GM19468 (cell line): ENCODE measurements around the gene EXOC6.
"Not testable (repeated sequence)": the region's sequence is repeated elsewhere in the genome, so short reads cannot be mapped to it uniquely, and the experiment has no call there.

Experiments used
- ATAC-seq: cut with Tn5 transposase; IDR thresholded peaks from one replicate; pipeline ENCODE4 v1.9.1; 2021; ENCODE audit warnings: mild to moderate bottlenecking, moderate library complexity, moderate number of reproducible peaks; ENCODE audit not compliant: unreplicated experiment; ENCODE audit errors: extremely low read depth

Gene EXOC6

DNA sequence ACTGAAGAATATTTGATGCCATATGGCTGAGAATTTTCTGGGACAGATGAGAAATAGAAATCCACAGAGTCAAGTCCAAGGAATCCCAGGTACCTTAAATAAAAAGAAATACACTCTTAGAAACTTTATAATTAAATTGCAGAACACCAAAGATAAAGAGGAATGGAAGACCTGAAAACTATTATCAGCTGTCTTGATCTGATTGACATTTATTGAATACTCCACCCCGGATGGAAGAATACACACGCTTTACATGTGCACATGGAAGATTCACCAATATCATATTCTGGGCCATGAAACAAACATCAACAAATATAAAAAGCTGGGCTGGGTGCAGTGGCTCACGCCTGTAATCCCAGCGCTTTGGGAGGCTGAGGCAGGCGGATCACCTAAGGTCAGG lies 81.6 kb downstream of the EXOC6 start:
- ATAC-seq: no peak

DNA sequence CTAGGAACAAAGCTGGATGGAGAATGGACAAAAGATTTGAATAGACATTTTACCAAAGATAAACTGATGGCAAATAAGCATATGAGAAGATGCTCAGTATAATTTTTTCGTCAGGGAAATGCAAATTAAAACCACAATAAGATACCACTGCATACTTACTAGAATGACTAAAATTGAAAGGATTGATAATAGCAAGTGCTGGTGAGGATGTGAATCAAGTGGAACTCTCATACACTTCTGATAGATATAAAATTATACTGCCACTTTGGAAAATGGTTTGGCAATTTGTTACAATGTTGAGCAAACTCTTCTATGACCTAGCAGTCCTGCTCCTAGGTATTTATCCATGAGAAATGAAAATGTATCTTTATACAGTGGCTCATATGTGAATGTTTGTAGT lies 83.3 kb downstream of the EXOC6 start:
- ATAC-seq: no peak

DNA sequence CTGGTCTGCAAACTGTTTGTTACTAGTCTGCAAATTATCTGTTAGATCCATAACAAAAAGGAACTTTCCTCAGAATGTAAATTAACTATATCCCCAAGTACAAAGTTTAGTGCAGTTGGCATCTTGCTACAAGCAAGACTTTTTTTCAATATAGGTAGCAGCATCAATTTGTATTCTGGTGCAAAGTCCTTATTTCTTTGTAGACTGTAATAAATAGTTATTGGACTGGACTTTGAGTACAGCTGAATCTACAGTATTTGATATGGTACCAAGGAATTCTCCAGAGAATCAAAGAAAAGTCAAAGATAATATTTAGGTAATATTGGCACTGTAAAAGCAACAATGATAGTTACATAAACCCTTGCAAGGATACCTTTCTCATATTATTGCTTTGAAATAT lies 89.6 kb downstream of the EXOC6 start:
- ATAC-seq: no peak

DNA sequence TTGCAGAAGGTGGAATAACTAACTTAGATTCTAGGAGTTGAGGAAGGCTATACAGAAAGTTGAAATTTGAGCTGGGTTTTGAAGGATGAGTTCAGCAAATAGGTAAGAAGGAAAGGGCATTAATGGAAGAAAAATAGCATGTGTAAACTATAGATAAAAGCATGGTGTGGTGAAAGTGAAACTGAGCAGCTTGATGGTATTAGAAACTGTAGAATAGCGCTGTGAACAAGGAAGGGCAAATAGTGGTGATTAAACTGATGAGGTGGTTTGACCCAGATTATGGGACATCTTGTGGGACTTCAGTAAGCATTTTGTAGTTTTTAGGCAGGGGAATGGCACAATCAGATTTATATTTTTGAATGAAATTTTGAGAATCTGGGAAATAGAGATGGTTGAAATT lies 90.5 kb downstream of the EXOC6 start:
- ATAC-seq: no peak

DNA sequence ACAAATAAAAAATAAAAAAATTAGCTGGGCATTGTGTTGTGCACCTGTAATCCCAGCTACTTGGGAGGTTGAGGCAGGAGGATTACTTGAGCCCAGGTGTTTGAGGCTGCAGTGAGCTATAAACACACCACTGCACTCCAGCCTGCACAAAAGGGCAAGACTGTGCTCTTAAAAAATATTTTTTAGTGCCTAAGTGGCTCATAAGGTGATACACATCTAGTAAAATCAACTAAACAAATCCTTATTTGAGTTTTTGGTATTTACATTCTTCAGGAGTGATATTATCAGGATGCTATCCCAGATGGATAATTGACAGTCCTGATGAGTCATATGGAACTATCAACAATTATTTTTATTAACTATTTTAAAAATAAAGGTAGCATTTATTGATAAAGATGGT lies 93.9 kb downstream of the EXOC6 start:
- ATAC-seq: no peak

DNA sequence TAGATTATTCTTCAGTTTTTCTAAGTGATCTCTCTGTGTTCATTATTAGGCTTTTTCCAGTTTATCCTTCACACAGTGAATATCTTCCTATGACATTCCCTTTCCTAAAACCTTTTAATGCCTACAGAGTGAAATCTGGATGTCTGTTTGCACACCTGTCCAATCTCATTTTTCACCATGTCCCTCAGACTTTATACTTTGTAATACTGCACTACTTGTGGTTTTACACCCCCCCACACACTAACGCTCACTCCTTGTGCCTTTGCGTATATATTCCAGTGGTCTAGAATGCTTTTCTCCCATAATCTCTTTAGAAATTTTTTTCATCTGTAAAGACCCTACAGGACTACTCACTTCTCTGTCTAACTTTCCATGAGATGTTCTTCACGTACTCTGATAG lies 98.2 kb downstream of the EXOC6 start:
- ATAC-seq: no peak

DNA sequence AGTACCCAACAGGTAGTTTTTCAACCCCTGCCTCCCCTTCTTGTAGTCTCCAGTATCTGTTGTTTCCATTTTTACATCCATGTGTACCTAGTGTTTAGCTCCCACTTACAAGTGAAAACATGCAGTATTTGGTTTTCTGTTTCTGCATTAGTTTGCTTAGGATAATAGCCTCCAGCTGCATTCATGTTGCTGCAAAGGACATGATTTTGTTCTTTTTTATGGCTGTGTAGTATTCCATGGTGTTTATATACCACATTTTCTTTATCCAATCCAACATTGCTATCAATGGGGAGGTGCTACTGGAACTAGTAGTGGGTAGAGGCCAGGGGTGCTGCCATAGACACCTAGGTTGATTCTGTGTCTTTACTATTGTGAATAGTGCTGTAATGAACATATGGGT lies 104.3 kb downstream of the EXOC6 start:
- not testable (repeated sequence) for ATAC-seq

DNA sequence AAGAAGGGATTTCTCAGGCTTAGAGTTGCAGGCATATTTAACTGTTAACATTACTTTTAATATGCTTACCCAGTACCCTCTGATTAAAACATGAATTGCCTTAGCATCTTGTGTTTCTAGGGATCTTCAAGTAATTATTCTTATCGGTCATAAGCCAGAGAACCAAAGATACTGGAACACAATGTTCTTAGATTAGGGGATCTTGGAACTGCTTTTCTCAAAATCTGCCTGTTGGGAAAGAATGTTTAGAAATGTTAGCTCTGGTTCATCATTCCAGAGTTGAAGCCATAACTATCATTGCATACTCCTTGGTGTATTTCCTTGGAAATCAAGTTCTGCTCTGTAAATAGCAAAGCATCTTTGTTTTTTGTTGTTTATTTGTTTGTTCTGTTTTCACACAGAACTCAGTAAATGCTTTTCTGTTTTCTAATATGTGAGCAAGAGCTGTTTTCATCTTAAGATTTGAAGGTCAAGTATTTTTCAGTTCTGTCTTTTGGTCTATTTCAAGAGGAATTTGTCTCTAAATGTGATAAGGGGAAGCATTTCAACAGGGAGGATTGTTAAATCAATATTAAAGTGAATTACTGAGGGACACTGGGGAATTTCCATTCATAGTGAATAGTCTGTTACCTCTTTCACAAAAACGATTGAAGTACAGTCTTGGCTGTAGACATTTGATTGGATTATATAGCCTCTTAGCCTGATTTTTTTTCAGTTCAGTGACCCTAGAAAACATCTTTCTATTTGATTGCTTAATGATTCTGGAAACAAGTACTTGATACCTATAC lies 109.1 kb downstream of the EXOC6 start:
- ATAC-seq: no peak

DNA sequence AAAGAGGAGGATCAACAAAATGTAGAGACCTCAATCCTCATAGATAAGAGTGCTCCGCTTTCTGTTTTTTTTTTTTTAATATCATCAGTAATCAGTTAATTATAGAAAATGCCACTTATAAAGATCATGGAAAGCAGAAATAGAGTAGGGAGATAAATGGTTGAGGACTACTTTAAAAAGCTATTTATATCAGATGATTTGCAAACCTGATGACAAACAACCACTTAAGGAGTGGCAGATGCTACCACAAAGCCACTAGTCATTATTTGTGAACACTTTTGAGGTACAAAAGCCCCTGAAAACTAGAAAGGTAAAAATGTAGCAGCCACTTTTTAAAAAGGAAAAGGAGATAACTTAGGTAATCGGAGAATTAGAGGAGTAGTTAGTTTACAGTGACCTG lies 113.3 kb downstream of the EXOC6 start:
- ATAC-seq: no peak

DNA sequence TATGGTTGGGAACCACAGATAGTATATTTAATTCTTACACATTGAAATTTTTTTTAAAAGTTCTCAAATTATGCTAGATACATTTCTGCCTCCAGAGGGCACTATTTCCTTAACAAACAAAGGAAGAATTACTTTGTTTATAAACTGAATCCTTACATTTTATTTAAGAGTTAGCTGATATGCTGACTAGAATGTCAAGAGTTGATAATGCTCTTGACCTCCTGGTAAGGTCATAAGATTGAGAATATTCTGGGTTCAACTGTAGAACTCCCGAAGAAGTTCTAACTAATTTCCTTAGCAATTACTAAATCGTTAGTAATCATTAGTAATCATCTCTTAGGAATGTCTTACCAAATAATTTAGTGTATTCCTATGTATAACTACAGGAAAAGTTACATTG lies 117.0 kb downstream of the EXOC6 start:
- no peak for ATAC-seq

DNA sequence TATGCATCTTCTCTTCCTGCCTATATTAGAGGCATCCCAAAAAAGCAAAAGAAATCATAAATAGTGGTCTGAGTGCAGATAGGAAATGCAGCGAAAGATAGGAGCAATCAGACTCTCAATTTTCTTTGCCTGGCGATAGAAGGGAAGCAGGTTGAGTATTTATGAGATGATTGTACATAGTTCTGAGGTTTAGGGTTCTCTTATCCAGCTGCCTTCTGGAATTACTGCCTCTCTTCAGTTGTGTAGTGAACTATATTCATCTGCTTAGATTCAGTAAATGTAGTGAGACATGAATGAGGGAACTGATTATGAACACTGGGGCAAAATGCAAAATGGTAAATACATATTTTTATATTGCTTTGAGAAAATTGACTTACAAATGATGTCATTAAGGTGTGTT lies 119.3 kb downstream of the EXOC6 start:
- ATAC-seq: no peak

DNA sequence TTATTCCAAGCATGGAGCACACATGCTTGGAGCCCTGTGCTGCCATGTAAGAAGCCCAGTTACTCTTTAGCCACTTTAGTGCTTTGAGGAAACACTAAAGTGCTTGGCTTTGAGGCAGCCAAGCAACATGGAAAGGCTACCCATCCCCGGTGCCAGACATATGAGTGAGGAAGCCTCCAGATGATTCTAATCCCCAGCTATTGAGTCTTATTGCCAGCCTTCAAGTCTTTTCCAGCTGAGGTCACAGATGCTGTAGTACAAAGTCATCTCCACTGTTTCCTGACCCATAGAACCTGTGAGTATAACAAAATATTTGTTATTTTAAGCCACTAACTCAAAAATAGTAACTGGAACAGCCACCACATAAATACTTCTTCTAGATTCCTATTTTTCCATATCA lies 120.8 kb downstream of the EXOC6 start:
- ATAC-seq: no peak

DNA sequence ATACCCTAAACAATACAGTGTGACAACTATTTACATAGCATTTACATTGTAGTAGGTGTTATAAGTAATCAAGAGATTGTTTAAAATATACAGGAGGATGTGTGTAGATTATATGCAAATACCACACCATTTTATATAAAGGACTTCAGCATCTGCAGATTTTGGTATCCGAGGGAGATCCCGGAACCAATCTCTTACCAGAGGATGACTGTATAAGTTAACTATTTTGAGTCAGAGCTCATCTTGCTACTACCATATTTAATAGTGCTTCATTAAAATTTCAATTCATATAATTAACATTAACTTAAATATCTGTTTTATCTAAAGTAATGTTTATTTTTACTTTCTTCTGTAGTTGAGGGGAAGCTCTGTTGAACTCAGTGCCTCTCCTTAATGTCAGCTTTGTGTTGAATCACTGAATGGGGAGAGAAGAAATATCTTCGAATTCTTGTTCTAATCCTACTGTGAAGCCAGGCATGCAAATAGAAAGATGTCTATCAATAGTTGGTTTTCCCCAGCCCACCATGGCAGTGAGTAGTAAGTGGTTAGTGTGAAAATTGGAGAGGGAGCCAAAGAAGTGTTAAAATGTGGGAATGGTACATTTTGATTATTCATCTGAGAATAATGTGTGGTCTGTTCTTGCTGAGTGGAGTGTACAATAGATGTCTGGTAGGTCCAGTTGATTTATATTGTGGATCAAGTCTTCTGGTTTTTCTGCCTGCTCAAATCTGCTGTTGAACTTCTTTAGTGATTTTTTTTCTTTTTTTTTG lies 122.2 kb downstream of the EXOC6 start:
- no peak for ATAC-seq

DNA sequence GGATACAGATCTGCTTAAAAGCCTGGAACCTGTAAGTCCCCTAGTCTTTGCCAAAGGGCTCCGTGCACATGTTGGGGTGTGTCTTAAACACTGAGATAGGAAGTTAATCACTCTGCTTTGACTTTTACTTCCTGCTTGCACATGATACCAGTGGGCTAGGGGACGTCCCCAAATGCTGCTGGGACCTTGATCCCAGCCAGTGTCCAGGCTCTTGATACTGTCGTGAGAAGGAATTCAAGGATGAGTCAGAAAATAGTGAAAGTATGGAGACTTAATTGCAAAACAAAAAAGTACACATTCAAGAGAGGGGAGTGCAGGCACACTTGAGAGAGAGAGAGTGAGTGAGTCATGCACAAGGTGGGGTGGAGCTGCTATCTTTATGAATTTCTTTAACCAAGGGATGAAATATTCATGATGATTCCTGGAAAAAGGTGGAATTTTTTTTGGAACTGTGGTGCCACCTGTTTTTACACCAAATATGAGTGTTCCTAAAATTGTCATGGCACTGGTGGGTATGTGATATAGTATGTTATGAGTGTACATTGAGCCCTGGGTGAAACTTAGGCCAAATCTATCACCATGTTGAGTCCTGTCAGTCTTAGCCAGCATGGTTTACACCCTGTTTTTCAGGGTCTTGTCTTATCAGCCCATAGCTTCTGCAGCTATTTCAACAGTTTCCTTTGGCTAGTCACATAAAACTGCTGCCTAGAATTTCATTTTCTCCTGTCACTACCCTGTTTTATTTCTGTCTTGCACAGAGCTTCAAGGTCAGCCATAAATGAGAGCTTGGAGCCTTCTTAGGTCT lies 123.9 kb downstream of the EXOC6 start:
- ATAC-seq: no peak

DNA sequence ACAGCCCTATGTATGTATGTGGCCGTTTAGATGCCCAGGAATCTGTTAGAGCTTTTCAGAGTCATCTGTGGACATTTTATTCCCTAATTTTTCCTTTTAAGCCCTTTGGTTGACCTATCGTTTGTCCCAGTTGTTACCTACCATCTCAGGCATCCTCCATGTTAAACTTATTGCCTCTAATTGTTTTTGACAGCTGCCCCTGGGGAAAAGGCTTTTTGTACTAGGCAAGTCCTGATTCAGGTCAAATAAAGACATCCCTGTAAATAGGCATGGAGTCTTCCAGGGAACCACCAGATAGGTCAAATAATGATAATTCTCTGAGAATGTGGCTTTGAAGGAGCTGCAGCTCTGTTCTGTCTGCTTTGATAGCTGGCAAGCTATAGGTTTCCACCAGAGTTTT lies 124.6 kb downstream of the EXOC6 start:
- ATAC-seq: no peak

DNA sequence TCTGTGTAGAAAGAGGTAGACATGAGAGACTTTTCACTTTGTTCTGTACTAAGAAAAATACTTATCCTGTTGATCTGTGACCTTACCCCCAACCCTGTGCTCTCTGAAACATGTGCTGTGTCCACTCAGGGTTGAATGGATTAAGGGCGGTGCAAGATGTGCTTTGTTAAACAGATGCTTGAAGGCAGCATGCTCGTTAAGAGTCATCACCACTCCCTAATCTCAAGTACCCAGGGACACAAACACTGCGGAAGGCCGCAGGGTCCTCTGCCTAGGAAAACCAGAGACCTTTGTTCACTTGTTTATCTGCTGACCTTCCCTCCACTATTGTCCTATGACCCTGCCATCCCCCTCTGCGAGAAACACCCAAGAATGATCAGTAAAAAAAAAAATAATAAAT lies 128.0 kb downstream of the EXOC6 start:
- ATAC-seq: not testable (repeated sequence)

DNA sequence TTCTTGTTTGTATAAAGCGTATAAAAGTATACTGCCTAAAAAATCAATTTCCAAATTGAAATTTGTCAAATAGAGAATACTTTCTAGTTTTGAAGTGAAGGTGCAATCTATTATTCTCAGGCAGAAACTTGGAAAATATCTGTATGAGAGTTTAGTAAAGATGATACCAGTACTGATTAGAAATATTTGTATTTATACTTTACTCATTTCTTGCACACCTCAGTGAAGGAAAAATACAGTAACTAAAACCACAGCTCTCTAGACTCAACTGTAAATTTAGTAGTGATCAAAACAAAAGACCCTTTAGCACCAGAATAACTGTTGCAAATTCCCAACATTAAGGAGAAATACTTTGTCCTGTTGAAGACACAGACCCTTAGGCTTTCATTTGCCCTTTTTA lies 140.9 kb downstream of the EXOC6 start:
- no peak for ATAC-seq

DNA sequence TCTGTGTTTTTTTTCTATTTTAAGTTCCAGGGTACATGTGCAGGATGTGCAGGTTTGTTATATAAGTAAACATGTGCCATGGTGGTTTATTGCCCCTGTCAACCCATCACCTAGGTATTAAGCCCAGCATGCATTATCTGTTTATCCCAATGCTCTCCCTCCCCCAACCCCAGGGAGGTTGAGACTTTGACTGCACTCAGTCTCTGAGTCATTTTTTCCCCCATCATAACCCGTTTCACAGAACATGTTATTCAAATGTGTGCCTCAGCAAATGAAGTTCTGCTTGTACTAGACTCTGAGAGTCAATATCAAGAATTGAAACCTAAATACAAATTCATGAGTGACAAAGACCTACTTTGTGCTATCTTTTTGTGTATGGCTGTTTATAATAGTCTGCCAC lies 142.3 kb downstream of the EXOC6 start:
- no peak for ATAC-seq

DNA sequence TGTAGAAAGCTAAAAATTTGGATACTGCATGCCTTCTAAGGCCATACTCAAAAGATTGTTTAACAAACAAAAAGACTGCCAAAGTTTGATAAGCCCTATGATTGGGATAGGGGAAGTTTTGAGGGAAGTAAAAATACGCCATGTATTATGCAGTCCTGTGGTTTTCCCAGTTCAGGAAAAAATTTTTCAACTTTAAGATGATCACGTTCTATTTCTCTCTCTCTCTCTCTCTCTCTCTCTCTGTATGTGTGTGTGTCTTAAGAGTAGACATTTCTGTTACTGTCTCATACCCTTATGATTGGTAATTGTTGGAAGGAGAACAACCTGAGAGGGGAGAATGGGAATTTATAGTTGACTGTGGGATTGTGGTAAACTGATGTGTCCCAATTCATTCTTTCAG lies 143.2 kb downstream of the EXOC6 start:
- ATAC-seq: no peak

DNA sequence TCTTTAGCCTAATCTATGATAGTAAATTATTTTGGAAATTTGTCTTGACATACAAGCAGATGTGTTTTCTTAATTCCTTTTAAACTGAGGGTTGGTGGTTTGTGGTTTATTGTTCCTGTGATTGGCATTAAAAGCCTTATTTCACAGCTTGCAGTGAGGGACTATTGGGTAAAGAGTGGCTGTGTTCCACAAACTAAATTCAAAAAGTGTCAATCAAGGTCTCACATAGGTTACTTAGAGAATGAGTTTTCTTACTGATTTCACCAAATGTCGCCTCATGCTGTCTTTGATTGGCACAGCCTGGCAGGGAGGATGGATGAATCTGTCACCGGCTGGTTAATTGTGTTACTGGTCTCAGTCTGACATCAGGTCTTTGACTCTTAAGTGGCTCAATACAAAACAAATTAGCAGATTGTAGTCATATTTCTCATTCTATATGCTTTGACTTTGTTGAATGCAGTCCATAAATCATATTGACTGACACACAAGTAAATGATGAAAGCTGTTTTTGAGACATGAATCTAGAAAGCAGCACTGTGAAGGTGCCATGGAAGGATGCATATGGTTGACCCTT lies 145.5 kb downstream of the EXOC6 start:
- no peak for ATAC-seq

DNA sequence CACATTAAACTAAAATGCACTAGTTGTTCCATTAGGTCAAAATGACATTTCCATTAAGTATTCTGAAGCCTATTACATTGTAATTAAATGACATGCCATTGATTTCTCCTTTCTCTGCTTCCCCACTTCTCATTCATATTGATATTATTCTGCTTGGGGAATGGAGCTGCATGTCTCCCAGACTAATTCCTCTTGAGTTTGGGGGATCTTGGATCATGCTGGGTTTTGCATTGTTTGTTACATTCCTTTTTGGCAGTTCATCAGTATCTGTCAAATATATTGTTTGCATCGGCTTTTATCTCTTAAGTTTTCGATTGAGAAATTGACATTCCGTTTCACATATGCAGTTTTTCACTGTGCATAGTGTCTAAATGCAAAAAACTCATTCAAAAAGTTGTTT lies 147.2 kb downstream of the EXOC6 start:
- ATAC-seq: no peak
